Measurements from ENCODE around the gene YY1. TPM values are rescaled to one million over a fixed set of nuclear protein-coding genes. Genes with fewer than 3 reads are reported as not detected.

Gene YY1
- total and polyA plus RNA-seq, 9 of the 15 experiments (the other 6 are each of a cell fraction or from before 2014, with no cell fraction given): 20.8 to 74.2 (median 46.7) TPM

DNA sequence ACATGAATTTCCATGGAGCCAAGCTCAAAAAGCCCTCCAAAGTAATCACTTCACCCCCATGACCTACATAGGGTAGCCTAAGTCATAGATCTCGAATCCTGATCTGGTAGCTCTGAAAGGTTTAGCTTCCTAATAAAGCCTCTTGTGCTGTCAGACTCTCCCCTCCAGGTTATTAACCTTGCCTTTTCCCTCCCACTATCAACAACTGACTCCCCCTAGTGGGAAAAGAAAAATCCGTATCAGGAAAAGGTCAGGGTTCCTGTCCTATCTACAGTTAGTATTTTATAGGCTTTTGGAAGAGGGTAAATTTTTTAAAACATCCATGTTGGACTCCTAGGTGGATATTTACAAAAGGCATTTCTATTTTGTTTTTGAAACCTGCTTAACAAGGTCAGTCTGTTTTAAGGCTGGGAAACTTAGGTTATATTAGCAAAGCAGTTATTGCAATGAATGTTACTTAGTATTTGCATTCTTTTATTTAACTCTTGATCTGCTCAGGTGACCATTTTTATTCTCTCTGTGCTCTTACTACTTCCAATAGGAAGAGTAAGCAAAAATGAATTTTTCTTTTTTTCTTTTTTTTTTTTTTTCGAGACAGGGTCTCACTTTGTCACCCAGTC lies 8.0 kb downstream of the YY1 start (continued):
- TF ChIP-seq PRDM10 (IDR thresholded peaks at IDR 0.05; ENCODE audit: partially characterized antibody) (peak; percentile 44), MNT (conservative IDR thresholded peaks at IDR 0.05) (0 out of 4 replicates have a peak, but pooled peaks of 1 of the 2 experiments have one; percentile 28)
